Endothelial cell of umbilical vein (primary cell): Measurements from ENCODE around the gene KRTAP24-1. TPM values are rescaled to one million over a fixed set of nuclear protein-coding genes. Genes with fewer than 3 reads are reported as not detected.

Experiments
- BruUV-seq: library from RNA; stranded (reverse); fragments of 400-500 nt; replicated peaks from 2 replicates; lab custom pipeline; 2021; lab: Mats Ljungman, UMichigan
- CTCF ChIA-PET: fragments of 300-600, 350-600 bp; sonication (Branson Sonifier 250); formaldehyde crosslinking; loops from one replicate; lab custom pipeline; 2021; ENCODE audit warnings: antibody characterized with exemption, inconsistent platforms; lab: Charles Lee
- POLR2A ChIA-PET: fragments of 300-600, 350-600 bp; sonication (Branson Sonifier 250); formaldehyde crosslinking; loops from one replicate; lab custom pipeline; 2021; ENCODE audit warnings: antibody characterized with exemption, inconsistent platforms; lab: Charles Lee
- DNase-seq: peaks from one replicate; pipeline ENCODE4 v3.0.0-alpha.2; 2011; ENCODE audit warnings: low read depth, low spot score
- FAIRE-seq: peaks from 2 replicates; lab custom pipeline; 2011; peaks lifted over from hg19 to GRCh38; lab: Jason Lieb, UNC
- H2AFZ ChIP-seq: 2 replicates; pipeline ENCODE4 v1.6.0; 2012; ENCODE audit warnings: low read depth, low read length, control low read depth, inconsistent platforms
- H3K27ac ChIP-seq: 2 replicates; pipeline ENCODE4 v1.5.1; 2011; ENCODE audit warnings: low read depth, mild to moderate bottlenecking, control low read depth, low read length, moderate library complexity; ENCODE audit not compliant: insufficient read depth
- H3K27me3 ChIP-seq, 2 experiments: 2 replicates each; pipeline versions ENCODE4 v1.6.0 to v1.6.1; 2011; ENCODE audit warnings: low read length in 2 of 2, mixed read lengths in 1 of 2; ENCODE audit not compliant: control insufficient read depth in 2 of 2, insufficient read depth in 2 of 2
- H3K36me3 ChIP-seq, 2 experiments: 2 replicates in 1 of 2; 3 replicates in 1 of 2; pipeline ENCODE4 v1.5.1; 2011; ENCODE audit warnings: low read length in 2 of 2, mild to moderate bottlenecking in 1 of 2, moderate library complexity in 1 of 2; ENCODE audit not compliant: control insufficient read depth in 2 of 2, insufficient read depth in 2 of 2; ENCODE audit errors: extremely low read depth in 1 of 2
- H3K4me1 ChIP-seq: 3 replicates; pipeline ENCODE4 v1.5.1; 2011; ENCODE audit warnings: mild to moderate bottlenecking, low read length; ENCODE audit not compliant: control insufficient read depth, insufficient read depth; ENCODE audit errors: extremely low read depth
- H3K4me2 ChIP-seq: 2 replicates; pipeline ENCODE4 v1.6.1; 2011; ENCODE audit warnings: low read length, control low read depth, mixed read lengths; ENCODE audit not compliant: insufficient read depth
- H3K4me3 ChIP-seq, 3 experiments: fragments of 200-600 bp in 1 of 3; sonication (generic), shearing (Covaris generic) in 1 of 3; replicated peaks in 1 of 3; 2 replicates each; pipeline ENCODE4 v1.5.1; 2011 to 2016; ENCODE audit warnings: control low read depth in 3 of 3, low read length in 3 of 3, mild to moderate bottlenecking in 2 of 3, inconsistent platforms in 1 of 3, low read depth in 1 of 3, moderate library complexity in 1 of 3; ENCODE audit not compliant: insufficient read depth in 1 of 3
- H3K79me2 ChIP-seq: 2 replicates; pipeline ENCODE4 v1.6.0; 2012; ENCODE audit warnings: low read length, inconsistent platforms; ENCODE audit not compliant: control insufficient read depth, insufficient read depth
- H3K9ac ChIP-seq: replicated peaks from 2 replicates; pipeline ENCODE3; 2011; ENCODE audit warnings: low read length, control low read depth; ENCODE audit not compliant: insufficient read depth; ENCODE audit errors: extremely low read depth
- H3K9me1 ChIP-seq: replicated peaks from 3 replicates; pipeline ENCODE4 v1.6.0; 2011; ENCODE audit warnings: mild to moderate bottlenecking, low read length; ENCODE audit not compliant: control insufficient read depth, insufficient read depth; ENCODE audit errors: extremely low read depth
- H3K9me3 ChIP-seq: replicated peaks from 2 replicates; pipeline ENCODE4 v1.5.1; 2012; ENCODE audit warnings: low read length, inconsistent platforms; ENCODE audit not compliant: control insufficient read depth, insufficient read depth
- H4K20me1 ChIP-seq: replicated peaks from 2 replicates; pipeline ENCODE3; 2011; ENCODE audit warnings: mild to moderate bottlenecking, low read length; ENCODE audit not compliant: control insufficient read depth, insufficient read depth; ENCODE audit errors: extremely low read depth
- CTCF ChIP-seq, 2 donors: IDR thresholded peaks; 1 replicate in 1 of 2; 2 replicates in 1 of 2; pipeline ENCODE4 v1.5.1; 2011; ENCODE audit warnings: low read length in 2 of 2, mild to moderate bottlenecking in 2 of 2, moderate library complexity in 2 of 2, control low read depth in 1 of 2, inconsistent platforms in 1 of 2, low read depth in 1 of 2; ENCODE audit not compliant: insufficient read depth in 1 of 2; ENCODE audit errors: extremely low read depth in 1 of 2
- EZH2 ChIP-seq: IDR thresholded peaks from 2 replicates; pipeline ENCODE4 v1.6.1; 2012; ENCODE audit warnings: borderline replicate concordance, low read depth, mild to moderate bottlenecking, moderate library complexity, low read length, inconsistent platforms; ENCODE audit not compliant: severe bottlenecking
- FOS ChIP-seq: IDR thresholded peaks from 2 replicates; pipeline ENCODE4 v1.6.1; 2011; ENCODE audit warnings: mild to moderate bottlenecking, low read length, moderate library complexity, borderline replicate concordance; ENCODE audit not compliant: insufficient read depth
- GATA2 ChIP-seq: IDR thresholded peaks from 2 replicates; pipeline ENCODE4 v1.7.0; 2011; ENCODE audit warnings: low read depth, mild to moderate bottlenecking, moderate library complexity, mixed read lengths, low read length; ENCODE audit not compliant: insufficient read length, insufficient read depth
- JUN ChIP-seq: IDR thresholded peaks from 2 replicates; pipeline ENCODE4 v1.6.1; 2011; ENCODE audit warnings: borderline replicate concordance, low read depth; ENCODE audit not compliant: insufficient read length, insufficient read depth
- MAX ChIP-seq: IDR thresholded peaks from 2 replicates; pipeline ENCODE4 v1.6.1; 2011; ENCODE audit not compliant: insufficient read depth, insufficient read length
- MYC ChIP-seq: IDR thresholded peaks from one replicate; pipeline ENCODE4 v1.6.1; 2011; ENCODE audit warnings: mild to moderate bottlenecking, low read depth, low read length
- POLR2A ChIP-seq: IDR thresholded peaks from 2 replicates; pipeline ENCODE4 v1.6.1; 2012; ENCODE audit warnings: low read depth, mild to moderate bottlenecking, control low read depth, low read length
- POLR2AphosphoS5 ChIP-seq: IDR thresholded peaks from 2 replicates; pipeline ENCODE4 v1.6.1; 2012; ENCODE audit warnings: low read depth, mild to moderate bottlenecking, control low read depth, low read length, moderate library complexity; ENCODE audit not compliant: insufficient read depth
- dilution Hi-C: fragments of 300-500 bp; cut with MboI; formaldehyde crosslinking; loops from one replicate; pipeline ENCODE4 v1.15.0; 2019; ENCODE audit warnings: low sequenced_read_pairs; ENCODE audit not compliant: extremely low pct_ligation_motif_present
- intact Hi-C: fragments of 100-400 bp; cut with micrococcal nuclease; formaldehyde crosslinking; loops from one replicate; pipeline ENCODE4 v1.10.0; 2022
- polyA plus RNA-seq, 4 experiments: library from polyadenylated mRNA; depleted of rRNA in 3 of 4; stranded (reverse) in 3 of 4; unstranded in 1 of 4; fragments of >200 nt; gene quantifications; 2 replicates each; pipeline versions ENCODE4 v1.2.1 to v1.2.3, GENCODE V29; 2011 to 2012; ENCODE audit warnings: missing spikeins in 1 of 4
- total RNA-seq: library from RNA; stranded (reverse); gene quantifications from 2 replicates; pipeline ENCODE4 v1.2.3, GENCODE V29; 2021

The KRTAP24-1 gene
- total and polyA plus RNA-seq, 2 donors (not counting 3 experiments of a cell fraction or from before 2014, with no cell fraction given): not detected

- Histone ChIP-seq H3K4me1 (no peaks in the 10 kb centered on the region), H3K4me3 (no peak overlapping the region), H4K20me1 (no peaks in the 10 kb centered on the region), H3K27ac (no peak overlapping the region), H3K36me3 (no peaks in the 10 kb centered on the region), H2AFZ (no peak overlapping the region), H3K79me2 (no peaks in the 10 kb centered on the region), H3K9me1 (no peaks in the 10 kb centered on the region), H3K4me2 (no peak overlapping the region), H3K9me3 (peaks cover 2% of the 10 kb centered on the region), H3K9ac (no peak overlapping the region), H3K27me3 (no peaks in the 10 kb centered on the region)
- ChIA-PET CTCF (no interaction called here), POLR2A (no interaction called here)
- intact Hi-C loops (no loop called here), dilution Hi-C loops (no loop called here)
- BruUV-seq: no TSS peak
- FAIRE-seq (no peak), DNase-seq (no peak)
- TF ChIP-seq POLR2AphosphoS5: no peak
- no peak for TF ChIP-seq EZH2
- TF ChIP-seq MYC: no peak
- TF ChIP-seq FOS: no peak
- TF ChIP-seq CTCF (IDR thresholded peaks at IDR 0.05; ENCODE audit: extremely low read depth in 1 of 2, insufficient read depth in 1 of 2, low read depth in 1 of 2, low read length in 2 of 2): no peak
- TF ChIP-seq POLR2A: no peak
- TF ChIP-seq MAX: no peak
- TF ChIP-seq GATA2: no peak
- no peak for TF ChIP-seq JUN
These were observed 43.6 kb upstream of the KRTAP24-1 start for GRCh38 chr21:30326390-30326789.
